ENCODE results near the gene SIK3.

SIK3 gene

GRCh38 chr11:116832350-116833290 is 265.6 kb downstream of the SIK3 start:
- H3K4me3 ChIP-seq (ENCODE audit: low read depth, low read length) = no peak overlapping the region
- TF ChIP-seq CTCF (IDR thresholded peaks at IDR 0.05; ENCODE audit: low read depth, low read length) = no peak

- no peak overlapping the region for H3K4me3 ChIP-seq (ENCODE audit: low read depth, low read length)
- TF ChIP-seq CTCF (IDR thresholded peaks at IDR 0.05; ENCODE audit: low read depth, low read length) = no peak
These were observed 266.4 kb downstream of the SIK3 start for GRCh38 chr11:116831790-116832349.

GRCh38 chr11:116830184-116830912 is 267.9 kb downstream of the SIK3 start:
- no peak for TF ChIP-seq CTCF (IDR thresholded peaks at IDR 0.05; ENCODE audit: low read depth, low read length)
- H3K4me3 ChIP-seq (ENCODE audit: low read depth, low read length) = no peak overlapping the region

- TF ChIP-seq CTCF (IDR thresholded peaks at IDR 0.05; ENCODE audit: low read depth, low read length) = no peak
- no peak within 1 kb of the TSS for H3K4me3 ChIP-seq (ENCODE audit: low read depth, low read length)
These were observed 268.6 kb downstream of the SIK3 start, which contains the start of gene APOC3 for GRCh38 chr11:116829525-116830183. Gene APOC3 (plus strand): TSS chr11:116829907. CDS start chr11:116830583, 676 bp downstream.

GRCh38 chr11:116828632-116829524 is 269.4 kb downstream of the SIK3 start:
- no peak overlapping the region for H3K4me3 ChIP-seq (ENCODE audit: low read depth, low read length)
- TF ChIP-seq CTCF (IDR thresholded peaks at IDR 0.05; ENCODE audit: low read depth, low read length) = no peak

GRCh38 chr11:116827461-116827860 is 270.8 kb downstream of the SIK3 start:
- no peak overlapping the region for H3K4me3 ChIP-seq (ENCODE audit: low read depth, low read length)

More at GRCh38 chr11:116827461-116827860, 270.8 kb downstream of the SIK3 start:
- TF ChIP-seq CTCF (IDR thresholded peaks at IDR 0.05; ENCODE audit: low read depth, low read length) = no peak

Data from WI38 (cell line).